ENCODE measurements around the gene SDK1. TPM values are rescaled to one million over a fixed set of nuclear protein-coding genes. Genes with fewer than 3 reads are reported as not detected.

SDK1 gene
- total and polyA plus RNA-seq, 2 of the 8 experiments (the other 6 are each of a cell fraction or from before 2014, with no cell fraction given), result 3.3 to 7.2 TPM

- TF ChIP-seq ATF2 (IDR thresholded peaks at IDR 0.05; ENCODE audit: low read length), result no peak
- TF ChIP-seq YY1 (IDR thresholded peaks at IDR 0.05; ENCODE audit: low read depth, low read length), result no peak
- TF ChIP-seq BRCA1 (IDR thresholded peaks at IDR 0.05; ENCODE audit: low read depth, low read length), result no peak
- TF ChIP-seq BCL11A (IDR thresholded peaks at IDR 0.05; ENCODE audit: low read depth in 2 of 2, low read length in 2 of 2), result no peak
- no peak for TF ChIP-seq CHD2 (IDR thresholded peaks at IDR 0.05; ENCODE audit: low read length)
- no peak for TF ChIP-seq HDAC6 (IDR thresholded peaks at IDR 0.05; ENCODE audit: low read depth, low read length)
Measured at GRCh38 chr7:3270362-3270761, 30.7 kb upstream of the SDK1 start (continued).
